ENCODE measurements around the gene NRG2. TPM values are rescaled to one million over a fixed set of nuclear protein-coding genes. Genes with fewer than 3 reads are reported as not detected.

NRG2 gene
- total RNA-seq, 5 donors from 2014 or later (not counting 1 experiment from before 2014, with no cell fraction given): 0.12 to 0.15 (median 0.12) TPM; not detected in 1

DNA sequence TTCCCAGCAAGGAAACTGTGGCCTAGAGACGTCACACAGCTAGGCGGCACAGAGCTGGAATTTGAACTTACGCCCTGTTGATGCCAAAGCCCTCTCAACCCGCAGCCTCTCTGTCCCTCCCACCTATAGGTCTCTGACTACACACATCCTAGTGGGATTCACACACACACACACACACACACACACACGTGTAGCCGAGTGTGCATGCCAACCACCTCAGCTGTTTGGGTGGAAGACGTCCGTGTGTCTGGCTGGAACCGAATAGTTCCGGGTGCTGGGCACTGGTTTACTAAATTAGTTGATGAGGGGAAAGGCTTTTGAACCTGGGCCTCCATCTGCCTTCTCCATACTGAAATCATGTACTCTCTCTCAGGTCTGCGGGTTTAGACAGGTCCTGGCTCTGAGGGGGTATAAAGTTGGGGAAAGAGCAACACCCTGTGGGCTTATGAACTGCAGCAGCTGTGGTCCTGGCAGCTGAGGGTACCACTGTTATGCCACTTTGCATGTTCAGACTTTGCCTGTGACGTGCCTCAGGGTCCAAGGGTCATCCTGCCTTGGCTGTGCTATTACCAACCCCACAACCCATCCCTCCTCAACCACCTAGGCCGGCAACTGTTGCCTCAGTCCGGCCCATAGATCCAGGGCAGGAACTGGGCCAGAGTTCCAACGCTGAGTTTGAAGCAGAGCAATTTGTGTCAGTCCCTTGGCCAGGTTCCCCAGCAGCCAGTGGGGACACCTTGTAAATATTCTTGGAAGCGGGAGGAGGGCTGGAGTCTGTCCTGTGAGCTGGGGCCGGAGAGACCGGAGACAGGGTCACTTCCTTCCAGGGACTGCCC, 197.0 kb downstream of the NRG2 start:
- CTCF ChIA-PET: no interaction called here
- Histone ChIP-seq H3K9me3 (no peaks in the 10 kb centered on the region), H3K27me3 (replicated peaks in 1 of 2; ENCODE audit: control insufficient read depth in 2 of 2, extremely low read depth in 1 of 2, insufficient read depth in 2 of 2, low read length in 1 of 2) (peaks cover 2 to 40% of the 10 kb centered on the region in 2 experiments), H3K4me3 (ENCODE audit: control insufficient read depth in 1 of 2, extremely low read depth in 1 of 2, low read length in 1 of 2) (no peak overlapping the region), H3K27ac (ENCODE audit: low read length) (no peak overlapping the region), H3K36me3 (ENCODE audit: control insufficient read depth in 2 of 2, extremely low read depth in 1 of 2, insufficient read depth in 1 of 2, low read length in 1 of 2) (no peaks in the 10 kb centered on the region), H3K4me1 (ENCODE audit: control insufficient read depth in 1 of 2, extremely low read depth in 1 of 2, insufficient read depth in 2 of 2, low read length in 2 of 2) (peaks cover 0 to 16% of the 10 kb centered on the region in 2 experiments)
- WGBS (ENCODE audit: insufficient coverage): 90% methylated on average over 11 of the region's 18 CpGs
- Mint-ChIP-seq H3K9me3 (no peaks in the 10 kb centered on the region), H3K27ac (no peak overlapping the region), H3K4me1 (peaks cover 9 to 25% (median 16%) of the 10 kb centered on the region in 3 donors), H3K27me3 (peaks cover 17 to 28% of the 10 kb centered on the region in 2 donors), H3K36me3 (no peaks in the 10 kb centered on the region), H3K4me3 (peak overlapping the region in 1 of 3 donors; percentile 47)
- POLR2A ChIA-PET: interaction anchor here in 1 of 2 donors (0.6 kb wide), 1 partner anchor 261 kb away, joined by 7 read pairs; no protein-coding TSS in a partner anchor
- DNase-seq: no peak
- no peak for ATAC-seq (replicated peaks in 1 of 4)

GRCh38 chr5:139844472-139845145, 198.5 kb downstream of the NRG2 start:
- H3K4me3 ChIP-seq (ENCODE audit: control insufficient read depth in 1 of 2, extremely low read depth in 1 of 2, low read length in 1 of 2): no peak overlapping the region
- ATAC-seq (replicated peaks in 1 of 4): no peak
- H3K27me3 Mint-ChIP-seq: peaks cover 17 to 28% of the 10 kb centered on the region in 2 donors
- no peak overlapping the region for H3K4me3 Mint-ChIP-seq
- H3K27me3 ChIP-seq (replicated peaks in 1 of 2; ENCODE audit: control insufficient read depth in 2 of 2, extremely low read depth in 1 of 2, insufficient read depth in 2 of 2, low read length in 1 of 2): peaks cover 2 to 40% of the 10 kb centered on the region in 2 experiments
- H3K36me3 ChIP-seq (ENCODE audit: control insufficient read depth in 2 of 2, extremely low read depth in 1 of 2, insufficient read depth in 1 of 2, low read length in 1 of 2): no peaks in the 10 kb centered on the region
- H3K36me3 Mint-ChIP-seq: no peaks in the 10 kb centered on the region
- POLR2A ChIA-PET: no interaction called here
- CTCF ChIA-PET: interaction anchor here (0.5 to 1.1 kb wide), 3 partner anchors 20 to 119 kb away, joined by 3 to 5 read pairs (median 3); no protein-coding TSS in a partner anchor
- peak overlapping the region in 1 of 2 donors; percentile 32 for H3K27ac Mint-ChIP-seq
- H3K4me1 ChIP-seq (ENCODE audit: control insufficient read depth in 1 of 2, extremely low read depth in 1 of 2, insufficient read depth in 2 of 2, low read length in 2 of 2): peaks cover 0 to 16% of the 10 kb centered on the region in 2 experiments
- H3K27ac ChIP-seq (ENCODE audit: low read length): no peak overlapping the region
- no peaks in the 10 kb centered on the region for H3K9me3 Mint-ChIP-seq
- DNase-seq: peak; percentile 25 to 81 (median 60)
- H3K4me1 Mint-ChIP-seq: peaks cover 9 to 20% (median 14%) of the 10 kb centered on the region in 3 donors
- no peaks in the 10 kb centered on the region for H3K9me3 ChIP-seq
- 56% methylated on average over 14 of the region's 18 CpGs for WGBS (ENCODE audit: insufficient coverage)

GRCh38 chr5:139843991-139844390, 199.1 kb downstream of the NRG2 start:
- Histone ChIP-seq H3K9me3 (no peaks in the 10 kb centered on the region), H3K27me3 (replicated peaks in 1 of 2; ENCODE audit: control insufficient read depth in 2 of 2, extremely low read depth in 1 of 2, insufficient read depth in 2 of 2, low read length in 1 of 2) (peaks cover 1 to 40% of the 10 kb centered on the region in 2 experiments), H3K27ac (ENCODE audit: low read length) (no peak overlapping the region), H3K36me3 (ENCODE audit: control insufficient read depth in 2 of 2, extremely low read depth in 1 of 2, insufficient read depth in 1 of 2, low read length in 1 of 2) (no peaks in the 10 kb centered on the region), H3K4me1 (ENCODE audit: control insufficient read depth in 1 of 2, extremely low read depth in 1 of 2, insufficient read depth in 2 of 2, low read length in 2 of 2) (peaks cover 0 to 14% of the 10 kb centered on the region in 2 experiments), H3K4me3 (ENCODE audit: control insufficient read depth in 1 of 2, extremely low read depth in 1 of 2, low read length in 1 of 2) (no peak overlapping the region)
- no peaks in the 10 kb centered on the region for H3K36me3 Mint-ChIP-seq
- no peak overlapping the region for H3K27ac Mint-ChIP-seq
- no peak for ATAC-seq (replicated peaks in 1 of 4)
- peaks cover 8 to 14% (median 11%) of the 10 kb centered on the region in 3 donors for H3K4me1 Mint-ChIP-seq
- ChIA-PET CTCF (interaction anchor here (1.1 to 1.2 kb wide), 3 partner anchors 20 to 57 kb away, joined by 4 to 5 read pairs (median 4); no protein-coding TSS in a partner anchor), POLR2A (no interaction called here)
- no peaks in the 10 kb centered on the region for H3K9me3 Mint-ChIP-seq
- peaks cover 17 to 28% of the 10 kb centered on the region in 2 donors for H3K27me3 Mint-ChIP-seq
- no peak for DNase-seq
- 15% methylated on average over 2 of the region's 5 CpGs for WGBS (ENCODE audit: insufficient coverage)
- no peak overlapping the region for H3K4me3 Mint-ChIP-seq

DNA sequence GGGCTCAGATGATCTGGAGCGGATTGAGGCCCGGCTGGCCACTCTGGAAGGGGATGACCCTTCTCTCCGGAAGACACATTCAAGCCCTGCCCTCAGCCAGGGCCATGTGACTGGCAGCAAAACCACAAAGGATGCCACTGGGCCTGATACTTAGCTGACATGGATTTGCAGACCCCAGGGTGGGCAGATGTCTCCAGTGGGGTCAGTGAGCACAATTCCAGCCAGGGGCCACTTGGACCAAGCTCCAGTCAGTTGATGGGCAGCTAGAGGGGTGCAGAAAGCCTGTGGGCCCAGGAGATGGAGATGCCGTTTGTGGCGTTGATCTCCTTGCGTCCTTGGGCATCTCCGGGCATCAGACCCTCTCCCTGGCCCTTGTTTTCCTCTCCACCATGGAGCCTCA, 200.8 kb downstream of the NRG2 start:
- ChIA-PET POLR2A (no interaction called here), CTCF (no interaction called here)
- no peak overlapping the region for H3K4me3 ChIP-seq (ENCODE audit: control insufficient read depth in 1 of 2, extremely low read depth in 1 of 2, low read length in 1 of 2)
- no peak overlapping the region for H3K27ac ChIP-seq (ENCODE audit: low read length)
- Mint-ChIP-seq H3K4me3 (no peak overlapping the region), H3K27ac (no peak overlapping the region), H3K36me3 (no peaks in the 10 kb centered on the region), H3K4me1 (peaks cover 3 to 7% (median 5%) of the 10 kb centered on the region in 3 donors), H3K9me3 (no peaks in the 10 kb centered on the region), H3K27me3 (peaks cover 14 to 26% of the 10 kb centered on the region in 2 donors)
- H3K9me3 ChIP-seq: no peaks in the 10 kb centered on the region
- ATAC-seq (replicated peaks in 1 of 4) (no peak), DNase-seq (no peak)
- H3K36me3 ChIP-seq (ENCODE audit: control insufficient read depth in 2 of 2, extremely low read depth in 1 of 2, insufficient read depth in 1 of 2, low read length in 1 of 2): no peaks in the 10 kb centered on the region
- H3K27me3 ChIP-seq (replicated peaks in 1 of 2; ENCODE audit: control insufficient read depth in 2 of 2, extremely low read depth in 1 of 2, insufficient read depth in 2 of 2, low read length in 1 of 2): peaks cover 0 to 51% of the 10 kb centered on the region in 2 experiments
- peaks cover 0 to 9% of the 10 kb centered on the region in 2 experiments for H3K4me1 ChIP-seq (ENCODE audit: control insufficient read depth in 1 of 2, extremely low read depth in 1 of 2, insufficient read depth in 2 of 2, low read length in 2 of 2)
- WGBS (ENCODE audit: insufficient coverage): 82% methylated on average over 6 of the region's 7 CpGs

DNA sequence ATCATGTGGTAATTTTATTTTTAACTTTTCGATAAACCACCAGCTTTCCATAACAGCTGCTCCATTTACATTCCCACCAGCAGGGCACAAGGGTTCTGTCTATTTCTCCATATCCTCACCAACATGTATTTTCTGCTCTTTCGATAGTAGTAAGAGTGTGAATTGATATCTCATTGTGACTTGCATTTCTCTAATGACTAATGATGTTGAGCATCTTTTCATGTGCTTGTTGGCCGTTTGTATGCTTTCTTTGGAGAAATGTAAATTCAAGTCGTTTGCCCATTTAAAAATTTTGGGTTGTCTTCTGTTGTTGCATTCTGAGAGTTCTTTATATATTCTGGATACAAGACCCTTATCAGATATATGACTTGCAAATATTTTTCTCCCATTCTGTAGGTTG, 201.6 kb downstream of the NRG2 start:
- H3K36me3 Mint-ChIP-seq: no peaks in the 10 kb centered on the region
- peaks cover 0 to 3% of the 10 kb centered on the region in 2 experiments for H3K4me1 ChIP-seq (ENCODE audit: control insufficient read depth in 1 of 2, extremely low read depth in 1 of 2, insufficient read depth in 2 of 2, low read length in 2 of 2)
- ATAC-seq (replicated peaks in 1 of 4) (no peak), DNase-seq (no peak)
- no peak overlapping the region for H3K4me3 ChIP-seq (ENCODE audit: control insufficient read depth in 1 of 2, extremely low read depth in 1 of 2, low read length in 1 of 2)
- peaks cover 3 to 5% (median 3%) of the 10 kb centered on the region in 3 donors for H3K4me1 Mint-ChIP-seq
- peaks cover 0 to 52% of the 10 kb centered on the region in 2 experiments for H3K27me3 ChIP-seq (replicated peaks in 1 of 2; ENCODE audit: control insufficient read depth in 2 of 2, extremely low read depth in 1 of 2, insufficient read depth in 2 of 2, low read length in 1 of 2)
- 20% methylated on average over 1 of the region's 4 CpGs for WGBS (ENCODE audit: insufficient coverage)
- no peaks in the 10 kb centered on the region for H3K36me3 ChIP-seq (ENCODE audit: control insufficient read depth in 2 of 2, extremely low read depth in 1 of 2, insufficient read depth in 1 of 2, low read length in 1 of 2)
- no peaks in the 10 kb centered on the region for H3K9me3 Mint-ChIP-seq
- no peak overlapping the region for H3K27ac ChIP-seq (ENCODE audit: low read length)
- POLR2A ChIA-PET: no interaction called here
- no peaks in the 10 kb centered on the region for H3K9me3 ChIP-seq
- H3K27me3 Mint-ChIP-seq: peaks cover 15 to 29% of the 10 kb centered on the region in 2 donors
- H3K27ac Mint-ChIP-seq: no peak overlapping the region
- no peak overlapping the region for H3K4me3 Mint-ChIP-seq
- CTCF ChIA-PET: no interaction called here

DNA sequence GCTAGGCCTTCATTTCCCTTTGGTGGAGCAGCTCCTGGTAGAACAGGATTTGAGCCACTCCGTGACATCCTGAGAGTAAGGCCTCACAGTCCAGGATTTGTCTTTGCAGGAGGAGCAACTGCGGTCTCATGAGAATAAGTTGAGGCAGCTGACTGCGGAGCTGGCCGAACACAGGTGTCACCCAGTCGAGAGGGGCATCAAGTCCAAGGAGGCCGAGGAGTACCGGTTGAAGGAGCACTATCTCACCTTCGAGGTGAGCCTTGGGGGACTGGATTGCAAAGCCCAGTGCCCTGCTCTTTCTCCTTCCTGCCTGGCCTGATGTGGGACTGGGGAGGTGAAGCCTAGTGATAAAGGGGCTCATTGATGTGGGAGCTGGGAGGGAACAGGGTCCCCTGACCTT, 203.2 kb downstream of the NRG2 start:
- no peak overlapping the region for H3K27ac Mint-ChIP-seq
- ATAC-seq (replicated peaks in 1 of 4) (no peak), DNase-seq (no peak)
- peaks cover 0 to 3% of the 10 kb centered on the region in 2 experiments for H3K4me1 ChIP-seq (ENCODE audit: control insufficient read depth in 1 of 2, extremely low read depth in 1 of 2, insufficient read depth in 2 of 2, low read length in 2 of 2)
- no peaks in the 10 kb centered on the region for H3K9me3 Mint-ChIP-seq
- no peaks in the 10 kb centered on the region for H3K9me3 ChIP-seq
- POLR2A ChIA-PET: no interaction called here
- peaks cover 3 to 5% (median 3%) of the 10 kb centered on the region in 3 donors for H3K4me1 Mint-ChIP-seq
- CTCF ChIA-PET: no interaction called here
- peaks cover 0 to 45% of the 10 kb centered on the region in 2 experiments for H3K27me3 ChIP-seq (replicated peaks in 1 of 2; ENCODE audit: control insufficient read depth in 2 of 2, extremely low read depth in 1 of 2, insufficient read depth in 2 of 2, low read length in 1 of 2)
- H3K27me3 Mint-ChIP-seq: peaks cover 31 to 34% of the 10 kb centered on the region in 2 donors
- no peak overlapping the region for H3K27ac ChIP-seq (ENCODE audit: low read length)
- no peaks in the 10 kb centered on the region for H3K36me3 Mint-ChIP-seq
- no peaks in the 10 kb centered on the region for H3K36me3 ChIP-seq (ENCODE audit: control insufficient read depth in 2 of 2, extremely low read depth in 1 of 2, insufficient read depth in 1 of 2, low read length in 1 of 2)
- H3K4me3 Mint-ChIP-seq: no peak overlapping the region
- 77% methylated on average over 7 of the region's 8 CpGs for WGBS (ENCODE audit: insufficient coverage)
- H3K4me3 ChIP-seq (ENCODE audit: control insufficient read depth in 1 of 2, extremely low read depth in 1 of 2, low read length in 1 of 2): no peak overlapping the region
